NCI-H1417 (cell line): ENCODE data around the gene RAG2.

ENCODE experiments used
- DNase-seq, 3 experiments: peaks; one replicate each; lab custom pipeline; 2025; lab: John Stamatoyannopoulos, UW

The RAG2 gene

GRCh38 chr11:36598051-36598450, at the start of gene RAG2:
Gene RAG2, minus strand, starts transcription at chr11:36598236. Its CDS starts 4,068 bp downstream, at chr11:36594168.
- no peak for DNase-seq

GRCh38 chr11:36638556-36638955, 40.5 kb upstream of the RAG2 start:
- no peak for DNase-seq

GRCh38 chr11:36635066-36635862, 37.2 kb upstream of the RAG2 start:
- no peak for DNase-seq

GRCh38 chr11:36631774-36632173, 33.7 kb upstream of the RAG2 start:
- DNase-seq = no peak

GRCh38 chr11:36628765-36629244, 30.8 kb upstream of the RAG2 start:
- peak in 2 of 3 experiments; percentile 63 to 88 for DNase-seq

- DNase-seq = no peak
These were observed 30.1 kb upstream of the RAG2 start for GRCh38 chr11:36628141-36628540.

- no peak for DNase-seq
These were observed 29.4 kb upstream of the RAG2 start for GRCh38 chr11:36627471-36627870.

- DNase-seq = no peak
These were observed 29.0 kb upstream of the RAG2 start for GRCh38 chr11:36627006-36627405.

- no peak for DNase-seq
These were observed 25.5 kb upstream of the RAG2 start for GRCh38 chr11:36623494-36623893.

GRCh38 chr11:36622431-36623136, 24.5 kb upstream of the RAG2 start:
- peak; percentile 8 to 65 (median 19) for DNase-seq

GRCh38 chr11:36620246-36620645, 22.2 kb upstream of the RAG2 start:
- peak in 1 of 3 experiments; percentile 52 for DNase-seq

- DNase-seq = peak in 1 of 3 experiments; percentile 52
These were observed 21.5 kb upstream of the RAG2 start for GRCh38 chr11:36619502-36619901.

GRCh38 chr11:36618363-36619047, 20.5 kb upstream of the RAG2 start:
- DNase-seq = no peak

- no peak for DNase-seq
These were observed 19.7 kb upstream of the RAG2 start for GRCh38 chr11:36617543-36618362.

GRCh38 chr11:36615826-36616225, 17.8 kb upstream of the RAG2 start:
- no peak for DNase-seq

GRCh38 chr11:36609383-36609782, 11.3 kb upstream of the RAG2 start:
- DNase-seq = no peak

GRCh38 chr11:36608491-36609199, 10.6 kb upstream of the RAG2 start:
- DNase-seq = no peak

- DNase-seq = peak in 1 of 3 experiments; percentile 8
These were observed 7.5 kb upstream of the RAG2 start for GRCh38 chr11:36605221-36606216.

- DNase-seq = no peak
These were observed 4.1 kb upstream of the RAG2 start for GRCh38 chr11:36602135-36602534.

- DNase-seq = no peak
These were observed 3.1 kb upstream of the RAG2 start for GRCh38 chr11:36601155-36601554.
